OCI-LY7 (cell line): Measurements from ENCODE around the gene CEP112.

Experiments used
- EZH2phosphoT487 ChIP-seq: fragments of 200-600 bp; sonication (generic); IDR thresholded peaks from 2 replicates; pipeline ENCODE4 v1.6.1; 2018; ENCODE audit warnings: low read depth, borderline replicate concordance, mild to moderate bottlenecking, mixed run types, antibody characterized with exemption, low read length, moderate library complexity, mixed read lengths
- TF ChIP-seq, protein P1 (sequence below): fragments of 200-600 bp; sonication (generic); conservative IDR thresholded peaks from 2 replicates; pipeline ENCODE4 v1.5.1; 2014; ENCODE audit warnings: mild to moderate bottlenecking, antibody characterized with exemption, low read length, moderate library complexity, mixed read lengths

DNA sequence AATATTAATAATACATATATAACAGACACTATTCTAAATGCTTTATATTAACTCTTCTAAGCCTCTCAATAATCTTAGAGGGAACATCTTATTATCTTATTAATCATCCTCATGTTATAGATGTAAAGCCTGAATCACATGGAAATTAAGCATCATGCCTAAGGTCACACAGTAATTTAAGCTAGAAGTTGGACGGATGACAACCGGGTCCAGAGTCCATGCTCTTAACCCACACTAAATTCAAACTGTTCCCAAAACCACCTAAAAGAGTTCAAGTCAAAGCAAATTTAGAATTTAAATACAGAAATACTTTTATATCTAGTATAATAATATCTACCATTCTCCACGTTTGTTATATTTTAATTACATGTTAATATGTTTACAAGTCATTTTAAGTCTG lies 193.3 kb downstream of the CEP112 start:
- TF ChIP-seq, protein P1, sequence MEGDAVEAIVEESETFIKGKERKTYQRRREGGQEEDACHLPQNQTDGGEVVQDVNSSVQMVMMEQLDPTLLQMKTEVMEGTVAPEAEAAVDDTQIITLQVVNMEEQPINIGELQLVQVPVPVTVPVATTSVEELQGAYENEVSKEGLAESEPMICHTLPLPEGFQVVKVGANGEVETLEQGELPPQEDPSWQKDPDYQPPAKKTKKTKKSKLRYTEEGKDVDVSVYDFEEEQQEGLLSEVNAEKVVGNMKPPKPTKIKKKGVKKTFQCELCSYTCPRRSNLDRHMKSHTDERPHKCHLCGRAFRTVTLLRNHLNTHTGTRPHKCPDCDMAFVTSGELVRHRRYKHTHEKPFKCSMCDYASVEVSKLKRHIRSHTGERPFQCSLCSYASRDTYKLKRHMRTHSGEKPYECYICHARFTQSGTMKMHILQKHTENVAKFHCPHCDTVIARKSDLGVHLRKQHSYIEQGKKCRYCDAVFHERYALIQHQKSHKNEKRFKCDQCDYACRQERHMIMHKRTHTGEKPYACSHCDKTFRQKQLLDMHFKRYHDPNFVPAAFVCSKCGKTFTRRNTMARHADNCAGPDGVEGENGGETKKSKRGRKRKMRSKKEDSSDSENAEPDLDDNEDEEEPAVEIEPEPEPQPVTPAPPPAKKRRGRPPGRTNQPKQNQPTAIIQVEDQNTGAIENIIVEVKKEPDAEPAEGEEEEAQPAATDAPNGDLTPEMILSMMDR: no peak
- TF ChIP-seq EZH2phosphoT487: no peak
